Panc1 (cell line): ENCODE measurements around the gene ITGA8. TPM values are rescaled to one million over a fixed set of nuclear protein-coding genes. Genes with fewer than 3 reads are reported as not detected.

Experiments used
- ATAC-seq: fragments of 200-7000 bp; cut with Tn5 transposase; 2 replicates; pipeline ENCODE4 v1.9.1; 2020; ENCODE audit warnings: mild to moderate bottlenecking, moderate library complexity
- BruUV-seq: library from RNA; stranded (reverse); fragments of 400-500 nt; replicated peaks from 2 replicates; lab custom pipeline; 2021; lab: Mats Ljungman, UMichigan
- CTCF ChIA-PET: fragments of 300-600 bp; sonication (Branson Sonifier 250); formaldehyde crosslinking; loops from one replicate; lab custom pipeline; 2022; ENCODE audit warnings: antibody characterized with exemption; lab: Charles Lee
- POLR2A ChIA-PET: fragments of 300-600 bp; sonication (Branson Sonifier 250); formaldehyde crosslinking; loops from one replicate; lab custom pipeline; 2022; ENCODE audit warnings: antibody characterized with exemption; lab: Charles Lee
- DNase-seq: peaks from one replicate; pipeline ENCODE4 v3.0.0-alpha.2; 2010; ENCODE audit warnings: low read depth, low spot score
- H3K27ac ChIP-seq: 2 replicates; pipeline ENCODE4 v1.5.1; 2011; ENCODE audit warnings: mild to moderate bottlenecking, low read length, inconsistent platforms
- H3K27me3 ChIP-seq: fragments of 200-500 bp; sonication (Bioruptor generic); 2 replicates; pipeline ENCODE4 v1.6.0; 2014; ENCODE audit warnings: low read length, inconsistent platforms; ENCODE audit not compliant: control insufficient read depth, insufficient read depth
- H3K36me3 ChIP-seq: fragments of 200-500 bp; sonication (Bioruptor generic); 2 replicates; pipeline ENCODE4 v1.5.1; 2014; ENCODE audit warnings: inconsistent platforms, mild to moderate bottlenecking, low read length, moderate library complexity; ENCODE audit not compliant: control insufficient read depth, insufficient read depth
- H3K4me1 ChIP-seq: 2 replicates; pipeline ENCODE4 v1.5.1; 2011; ENCODE audit warnings: inconsistent platforms, mild to moderate bottlenecking, low read length, moderate library complexity; ENCODE audit not compliant: control insufficient read depth, insufficient read depth
- H3K4me3 ChIP-seq, 2 experiments: 2 replicates each; pipeline ENCODE4 v1.5.1; 2011 to 2012; ENCODE audit warnings: low read depth in 2 of 2, low read length in 2 of 2, mild to moderate bottlenecking in 2 of 2, inconsistent platforms in 1 of 2, moderate library complexity in 1 of 2
- H3K9me3 ChIP-seq: fragments of 200-500 bp; sonication (Bioruptor generic); 2 replicates; pipeline ENCODE4 v1.5.1; 2014; ENCODE audit warnings: low read depth, mild to moderate bottlenecking, inconsistent platforms, low read length, moderate library complexity; ENCODE audit not compliant: control insufficient read depth, insufficient read depth
- POLR2AphosphoS5 ChIP-seq: IDR thresholded peaks from 2 replicates; pipeline ENCODE4 v1.6.1; 2012; ENCODE audit warnings: mild to moderate bottlenecking, low read depth, low read length, moderate library complexity
- SIN3A ChIP-seq: IDR thresholded peaks from 2 replicates; pipeline ENCODE4 v1.6.1; 2012; ENCODE audit warnings: low read depth, mild to moderate bottlenecking, low read length, moderate library complexity, borderline replicate concordance; ENCODE audit not compliant: insufficient read depth
- TCF7L2 ChIP-seq: IDR thresholded peaks from 2 replicates; pipeline ENCODE4 v1.6.1; 2011; ENCODE audit warnings: mild to moderate bottlenecking, low read depth, low read length, inconsistent platforms
- in situ Hi-C: cut with HindIII; loops from 2 replicates; pipeline ENCODE4 v1.10.0; 2016; ENCODE audit warnings: low sequenced_read_pairs, low pct_unique_long_range_greater_than_20kb
- intact Hi-C: fragments of 100-400 bp; cut with micrococcal nuclease; formaldehyde crosslinking; loops from one replicate; pipeline ENCODE4 v1.10.0; 2022; ENCODE audit not compliant: unreplicated experiment
- total RNA-seq: library from RNA; stranded (reverse); gene quantifications from one replicate; pipeline ENCODE4 v1.2.1, GENCODE V29; 2021; ENCODE audit not compliant: unreplicated experiment
- TF ChIP-seq, protein P1 (sequence below), 2 experiments: IDR thresholded peaks; 2 replicates each; pipeline ENCODE4 v1.6.1; 2011 to 2012; ENCODE audit warnings: low read depth in 2 of 2, control low read depth in 1 of 2, low read length in 1 of 2, mild to moderate bottlenecking in 1 of 2, moderate library complexity in 1 of 2; ENCODE audit not compliant: insufficient read depth in 1 of 2
- TF ChIP-seq, protein P2 (sequence below): fragments of 450-650 bp; IDR thresholded peaks from 2 replicates; pipeline ENCODE4 v1.5.1; 2017; ENCODE audit warnings: mild to moderate bottlenecking

ITGA8 gene
- total RNA-seq, 1 experiment from 2014 or later, result 0.18 TPM

- CTCF ChIA-PET, result no interaction called here
- in situ Hi-C loops (no loop called here), intact Hi-C loops (no loop called here)
- ATAC-seq, result no peak
- TF ChIP-seq POLR2AphosphoS5 (no peak), TCF7L2 (no peak), SIN3A (no peak)
- TF ChIP-seq, protein P1, sequence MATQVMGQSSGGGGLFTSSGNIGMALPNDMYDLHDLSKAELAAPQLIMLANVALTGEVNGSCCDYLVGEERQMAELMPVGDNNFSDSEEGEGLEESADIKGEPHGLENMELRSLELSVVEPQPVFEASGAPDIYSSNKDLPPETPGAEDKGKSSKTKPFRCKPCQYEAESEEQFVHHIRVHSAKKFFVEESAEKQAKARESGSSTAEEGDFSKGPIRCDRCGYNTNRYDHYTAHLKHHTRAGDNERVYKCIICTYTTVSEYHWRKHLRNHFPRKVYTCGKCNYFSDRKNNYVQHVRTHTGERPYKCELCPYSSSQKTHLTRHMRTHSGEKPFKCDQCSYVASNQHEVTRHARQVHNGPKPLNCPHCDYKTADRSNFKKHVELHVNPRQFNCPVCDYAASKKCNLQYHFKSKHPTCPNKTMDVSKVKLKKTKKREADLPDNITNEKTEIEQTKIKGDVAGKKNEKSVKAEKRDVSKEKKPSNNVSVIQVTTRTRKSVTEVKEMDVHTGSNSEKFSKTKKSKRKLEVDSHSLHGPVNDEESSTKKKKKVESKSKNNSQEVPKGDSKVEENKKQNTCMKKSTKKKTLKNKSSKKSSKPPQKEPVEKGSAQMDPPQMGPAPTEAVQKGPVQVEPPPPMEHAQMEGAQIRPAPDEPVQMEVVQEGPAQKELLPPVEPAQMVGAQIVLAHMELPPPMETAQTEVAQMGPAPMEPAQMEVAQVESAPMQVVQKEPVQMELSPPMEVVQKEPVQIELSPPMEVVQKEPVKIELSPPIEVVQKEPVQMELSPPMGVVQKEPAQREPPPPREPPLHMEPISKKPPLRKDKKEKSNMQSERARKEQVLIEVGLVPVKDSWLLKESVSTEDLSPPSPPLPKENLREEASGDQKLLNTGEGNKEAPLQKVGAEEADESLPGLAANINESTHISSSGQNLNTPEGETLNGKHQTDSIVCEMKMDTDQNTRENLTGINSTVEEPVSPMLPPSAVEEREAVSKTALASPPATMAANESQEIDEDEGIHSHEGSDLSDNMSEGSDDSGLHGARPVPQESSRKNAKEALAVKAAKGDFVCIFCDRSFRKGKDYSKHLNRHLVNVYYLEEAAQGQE (IDR thresholded peaks at IDR 0.05; ENCODE audit: insufficient read depth in 1 of 2, low read depth in 2 of 2, low read length in 1 of 2), result no peak
- TF ChIP-seq, protein P2, sequence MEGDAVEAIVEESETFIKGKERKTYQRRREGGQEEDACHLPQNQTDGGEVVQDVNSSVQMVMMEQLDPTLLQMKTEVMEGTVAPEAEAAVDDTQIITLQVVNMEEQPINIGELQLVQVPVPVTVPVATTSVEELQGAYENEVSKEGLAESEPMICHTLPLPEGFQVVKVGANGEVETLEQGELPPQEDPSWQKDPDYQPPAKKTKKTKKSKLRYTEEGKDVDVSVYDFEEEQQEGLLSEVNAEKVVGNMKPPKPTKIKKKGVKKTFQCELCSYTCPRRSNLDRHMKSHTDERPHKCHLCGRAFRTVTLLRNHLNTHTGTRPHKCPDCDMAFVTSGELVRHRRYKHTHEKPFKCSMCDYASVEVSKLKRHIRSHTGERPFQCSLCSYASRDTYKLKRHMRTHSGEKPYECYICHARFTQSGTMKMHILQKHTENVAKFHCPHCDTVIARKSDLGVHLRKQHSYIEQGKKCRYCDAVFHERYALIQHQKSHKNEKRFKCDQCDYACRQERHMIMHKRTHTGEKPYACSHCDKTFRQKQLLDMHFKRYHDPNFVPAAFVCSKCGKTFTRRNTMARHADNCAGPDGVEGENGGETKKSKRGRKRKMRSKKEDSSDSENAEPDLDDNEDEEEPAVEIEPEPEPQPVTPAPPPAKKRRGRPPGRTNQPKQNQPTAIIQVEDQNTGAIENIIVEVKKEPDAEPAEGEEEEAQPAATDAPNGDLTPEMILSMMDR, result no peak
- DNase-seq, result no peak
- Histone ChIP-seq H3K27me3 (peaks cover 4% of the 10 kb centered on the region; the same call in 1 of the 2 replicates), H3K27ac (no peak overlapping the region), H3K4me3 (no peak overlapping the region), H3K36me3 (no peaks in the 10 kb centered on the region), H3K9me3 (no peaks in the 10 kb centered on the region), H3K4me1 (no peaks in the 10 kb centered on the region)
- no TSS peak for BruUV-seq
- POLR2A ChIA-PET, result no interaction called here
Measured at GRCh38 chr10:15760681-15761080, 41.0 kb upstream of the ITGA8 start.

DNA sequence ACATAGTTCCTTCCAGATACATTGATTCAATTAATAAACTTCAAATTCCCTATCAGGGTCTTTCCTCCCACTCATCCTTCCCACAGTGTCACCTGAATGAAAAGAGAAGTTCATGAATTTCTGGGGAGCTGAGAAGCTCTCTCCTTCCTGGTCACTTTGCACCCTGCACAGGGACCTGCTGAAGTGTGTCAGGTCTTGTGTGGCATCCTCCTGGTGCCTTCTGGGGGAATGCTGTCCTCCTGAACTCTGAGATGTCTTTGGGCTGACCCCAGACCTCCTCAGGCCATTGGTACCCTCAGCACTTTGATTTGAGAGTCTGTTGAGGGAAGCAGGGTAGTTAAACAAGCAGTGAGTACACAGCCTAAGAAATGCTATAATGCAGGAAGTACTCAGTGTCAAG is 39.5 kb upstream of the ITGA8 start:
- POLR2A ChIA-PET, result no interaction called here
- in situ Hi-C loops, result no loop called here
- intact Hi-C loops, result no loop called here

More for the DNA sequence above, 39.5 kb upstream of the ITGA8 start:
- Histone ChIP-seq H3K27me3 (peaks cover 4% of the 10 kb centered on the region; the same call in 1 of the 2 replicates), H3K9me3 (no peaks in the 10 kb centered on the region), H3K4me3 (no peak overlapping the region), H3K36me3 (no peaks in the 10 kb centered on the region), H3K27ac (no peak overlapping the region), H3K4me1 (no peaks in the 10 kb centered on the region)
- ATAC-seq, result no peak
- no TSS peak for BruUV-seq
- TF ChIP-seq SIN3A (no peak), TCF7L2 (no peak), POLR2AphosphoS5 (no peak)
- TF ChIP-seq, protein P1 (IDR thresholded peaks at IDR 0.05; ENCODE audit: insufficient read depth in 1 of 2, low read depth in 2 of 2, low read length in 1 of 2), result no peak
- TF ChIP-seq, protein P2, result no peak
- no peak for DNase-seq
- CTCF ChIA-PET, result no interaction called here
